Uterus (tissue), 2 donors: ENCODE results near the gene AK4.
"Not testable (repeated sequence)": the region's sequence is repeated elsewhere in the genome, so short reads cannot be mapped to it uniquely, and the experiment has no call there.

Source experiments
- POLR2A ChIP-seq, 2 donors: fragments of 450-650 bp; IDR thresholded peaks; one replicate each; pipeline ENCODE4 v1.6.1; 2016; ENCODE audit warnings: antibody characterized with exemption in 2 of 2, mild to moderate bottlenecking in 1 of 2, moderate library complexity in 1 of 2
- TF ChIP-seq, protein P1 (sequence below), 4 experiments: fragments of 200-600 bp in 2 of 4; fragments of 450-650 bp in 2 of 4; sonication (generic) in 2 of 4; IDR thresholded peaks; one replicate each; pipeline ENCODE4 v1.5.1; 2016 to 2019; ENCODE audit warnings: antibody characterized with exemption in 4 of 4, mild to moderate bottlenecking in 2 of 4, moderate library complexity in 1 of 4

DNA sequence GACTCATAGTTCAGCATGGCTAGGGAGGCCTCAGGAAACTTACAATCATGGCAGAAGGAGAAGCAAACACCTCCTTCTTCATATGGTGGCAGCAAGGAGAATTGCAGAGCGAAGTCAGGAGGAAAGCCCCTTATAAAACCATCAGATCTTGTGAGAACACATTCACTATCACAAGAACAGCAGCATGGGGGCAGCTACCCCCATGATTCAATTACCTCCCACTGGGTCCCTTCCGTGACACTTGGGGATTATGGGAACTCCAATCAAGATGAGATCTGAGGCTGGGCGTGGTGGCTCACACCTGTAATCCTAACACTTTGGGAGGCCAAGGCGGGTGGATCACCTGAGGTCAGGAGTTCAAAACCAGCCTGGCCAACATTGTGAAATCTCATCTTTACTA, 18.9 kb upstream of the AK4 start:
- TF ChIP-seq, protein P1, sequence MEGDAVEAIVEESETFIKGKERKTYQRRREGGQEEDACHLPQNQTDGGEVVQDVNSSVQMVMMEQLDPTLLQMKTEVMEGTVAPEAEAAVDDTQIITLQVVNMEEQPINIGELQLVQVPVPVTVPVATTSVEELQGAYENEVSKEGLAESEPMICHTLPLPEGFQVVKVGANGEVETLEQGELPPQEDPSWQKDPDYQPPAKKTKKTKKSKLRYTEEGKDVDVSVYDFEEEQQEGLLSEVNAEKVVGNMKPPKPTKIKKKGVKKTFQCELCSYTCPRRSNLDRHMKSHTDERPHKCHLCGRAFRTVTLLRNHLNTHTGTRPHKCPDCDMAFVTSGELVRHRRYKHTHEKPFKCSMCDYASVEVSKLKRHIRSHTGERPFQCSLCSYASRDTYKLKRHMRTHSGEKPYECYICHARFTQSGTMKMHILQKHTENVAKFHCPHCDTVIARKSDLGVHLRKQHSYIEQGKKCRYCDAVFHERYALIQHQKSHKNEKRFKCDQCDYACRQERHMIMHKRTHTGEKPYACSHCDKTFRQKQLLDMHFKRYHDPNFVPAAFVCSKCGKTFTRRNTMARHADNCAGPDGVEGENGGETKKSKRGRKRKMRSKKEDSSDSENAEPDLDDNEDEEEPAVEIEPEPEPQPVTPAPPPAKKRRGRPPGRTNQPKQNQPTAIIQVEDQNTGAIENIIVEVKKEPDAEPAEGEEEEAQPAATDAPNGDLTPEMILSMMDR (IDR thresholded peaks at IDR 0.05), result not testable (repeated sequence)
- not testable (repeated sequence) for TF ChIP-seq POLR2A (IDR thresholded peaks at IDR 0.05)
